Femur (tissue), 1 donor: ENCODE measurements around the gene PRDM16.

Experiments
- DNase-seq: peaks from one replicate; pipeline ENCODE4 v3.0.0-alpha.2; 2017

PRDM16 gene

DNA sequence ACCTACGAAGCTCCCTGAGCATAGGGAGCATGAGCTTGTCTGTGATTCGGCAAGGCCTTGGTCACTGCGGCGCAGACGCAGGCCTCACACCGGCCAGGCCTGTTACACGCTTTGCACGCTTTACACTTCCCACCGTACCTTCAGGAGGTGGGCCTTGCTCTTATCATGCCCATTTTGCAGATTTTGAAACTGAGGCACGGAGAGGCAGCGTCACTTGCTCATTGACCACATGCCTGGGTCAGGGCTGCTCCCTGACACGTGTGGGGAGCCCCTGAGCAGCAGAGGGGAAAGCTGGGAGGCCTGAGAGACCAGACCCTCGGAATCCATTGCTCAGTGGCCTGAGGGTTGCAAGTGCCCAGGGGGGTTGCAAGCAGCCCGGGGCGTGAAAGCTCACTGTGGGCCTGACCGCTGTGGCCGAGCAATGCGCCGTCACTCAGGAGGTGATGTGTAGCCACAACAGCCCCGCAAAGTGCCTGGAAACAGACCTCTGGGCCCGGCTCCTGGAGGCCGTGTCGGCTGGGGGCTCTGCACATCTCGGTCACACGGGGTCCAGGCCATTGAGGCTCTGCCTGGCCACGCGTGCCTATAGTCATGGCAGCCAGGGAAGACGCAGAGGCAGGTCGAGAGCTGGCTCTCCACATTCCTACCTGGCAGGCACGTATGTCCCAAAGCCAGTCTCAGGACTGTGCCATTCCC is 392.4 kb downstream of the PRDM16 start:
- no peak for DNase-seq

DNA sequence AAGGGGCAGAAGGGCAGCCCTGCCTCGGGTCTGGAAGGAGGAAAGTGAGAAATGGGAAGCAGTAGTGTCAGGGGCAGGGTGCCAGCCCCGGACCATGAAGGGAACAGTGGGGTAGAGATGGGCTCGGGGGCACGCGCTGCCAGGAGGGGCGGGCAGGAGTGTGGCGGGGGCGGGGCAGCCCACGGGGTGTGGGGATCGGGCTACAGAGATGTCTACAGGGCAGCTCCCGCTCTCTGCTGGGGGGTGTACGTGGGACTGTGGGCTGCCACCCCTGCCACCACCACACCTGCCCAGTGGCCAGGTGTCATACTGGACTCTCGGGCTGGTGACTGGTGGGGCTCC is 392.9 kb downstream of the PRDM16 start:
- DNase-seq, result no peak

DNA sequence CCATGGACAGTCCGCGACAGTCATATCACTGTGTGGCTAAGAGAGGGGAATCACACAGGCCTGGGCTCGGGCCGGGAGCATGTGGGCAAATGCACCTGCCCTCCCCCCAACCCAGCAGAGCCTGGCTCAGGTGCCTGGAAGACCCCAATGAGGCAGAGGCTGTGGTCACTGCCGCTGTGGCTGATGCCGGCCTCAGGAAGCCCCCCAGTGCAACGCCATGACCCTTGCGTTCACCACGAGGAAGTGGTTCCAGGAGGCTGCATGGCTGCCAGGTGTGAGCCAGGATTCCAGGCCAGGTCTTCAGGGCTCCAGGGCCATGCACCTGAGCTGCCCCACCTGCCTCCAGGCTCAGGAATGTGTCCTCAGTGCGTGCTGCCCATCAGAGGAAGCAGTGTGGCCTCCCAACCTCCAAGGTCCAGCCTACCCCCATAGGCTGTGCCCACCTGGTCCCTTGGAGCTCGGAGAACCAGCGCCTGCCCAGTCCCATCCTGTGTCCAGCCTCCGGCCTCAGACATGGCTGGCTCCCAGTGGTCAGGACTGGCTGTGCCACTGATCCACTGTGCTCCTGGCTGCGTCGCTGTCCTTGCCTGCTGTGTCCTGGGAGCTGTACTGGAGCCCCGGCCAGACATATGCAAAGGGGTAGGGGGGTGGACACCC is 393.5 kb downstream of the PRDM16 start:
- no peak for DNase-seq

DNA sequence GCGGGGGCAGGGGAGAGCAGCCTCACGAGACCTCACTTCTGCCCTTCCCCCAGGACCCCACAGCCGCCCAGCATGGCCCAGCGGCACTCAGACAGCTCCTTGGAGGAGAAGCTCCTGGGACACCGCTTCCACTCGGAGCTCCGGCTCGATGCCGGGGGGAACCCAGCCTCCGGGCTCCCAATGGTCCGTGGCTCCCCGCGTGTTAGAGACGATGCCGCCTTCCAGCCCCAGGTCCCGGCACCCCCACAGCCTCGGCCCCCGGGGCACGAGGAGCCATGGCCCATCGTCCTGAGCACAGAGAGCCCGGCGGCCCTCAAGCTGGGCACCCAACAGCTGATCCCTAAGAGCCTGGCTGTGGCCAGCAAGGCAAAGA is 394.0 kb downstream of the PRDM16 start:
- DNase-seq, result no peak

DNA sequence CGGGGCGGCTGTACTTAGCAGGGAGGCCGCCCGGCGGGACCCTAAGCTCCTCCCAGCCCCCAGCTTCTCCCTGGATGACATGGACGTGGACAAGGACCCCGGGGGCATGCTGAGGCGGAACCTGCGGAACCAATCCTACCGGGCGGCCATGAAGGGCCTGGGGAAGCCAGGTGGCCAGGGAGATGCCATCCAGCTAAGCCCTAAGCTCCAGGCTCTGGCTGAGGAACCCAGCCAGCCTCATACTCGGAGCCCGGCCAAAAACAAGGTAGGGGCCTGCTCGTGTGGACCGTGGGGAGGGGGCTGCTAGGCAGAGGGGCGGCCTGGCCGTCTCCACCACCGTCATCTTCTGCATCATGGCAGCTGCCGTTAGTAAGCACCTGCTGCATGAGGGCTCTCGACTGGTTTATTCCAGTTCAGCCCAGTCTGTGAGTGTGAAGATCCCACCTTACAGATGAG is 394.4 kb downstream of the PRDM16 start:
- no peak for DNase-seq

DNA sequence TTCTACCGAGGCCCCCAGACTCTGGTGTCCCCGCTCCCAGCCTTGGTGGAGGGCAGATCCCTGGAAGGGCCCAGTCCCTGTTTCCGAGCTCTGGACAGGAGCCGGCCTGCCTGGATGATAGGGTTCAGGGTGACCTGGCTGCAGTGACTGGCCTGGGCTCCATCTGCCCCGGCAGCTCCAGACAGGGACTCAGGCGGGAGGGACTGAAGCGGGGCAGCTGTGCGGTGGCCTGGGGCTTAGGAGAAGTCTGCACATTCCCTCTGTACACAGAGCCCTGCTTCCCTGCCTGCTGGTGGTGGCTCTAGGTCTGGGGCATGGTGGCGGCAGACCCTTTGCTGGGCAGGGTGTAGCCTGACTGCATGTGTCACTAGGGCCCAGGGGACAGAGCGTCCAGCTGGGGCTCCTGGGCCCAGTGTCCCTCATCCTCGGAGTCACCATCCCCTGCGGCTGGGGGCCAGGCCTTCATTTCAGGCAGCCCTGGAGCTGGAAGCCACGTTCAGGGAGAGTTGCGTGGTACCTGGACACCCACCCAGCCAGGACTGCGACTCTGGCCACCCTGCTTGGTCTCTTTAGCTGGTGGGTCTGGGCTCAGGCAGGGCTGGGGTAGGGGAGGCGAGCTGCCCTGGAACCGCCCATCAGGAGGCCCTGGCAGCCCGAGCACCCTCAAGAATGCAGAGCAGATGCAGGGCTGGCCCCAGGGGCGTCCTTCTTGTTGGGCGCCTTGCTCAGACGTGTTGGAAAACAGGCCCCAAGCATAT is 395.1 kb downstream of the PRDM16 start:
- DNase-seq, result no peak

DNA sequence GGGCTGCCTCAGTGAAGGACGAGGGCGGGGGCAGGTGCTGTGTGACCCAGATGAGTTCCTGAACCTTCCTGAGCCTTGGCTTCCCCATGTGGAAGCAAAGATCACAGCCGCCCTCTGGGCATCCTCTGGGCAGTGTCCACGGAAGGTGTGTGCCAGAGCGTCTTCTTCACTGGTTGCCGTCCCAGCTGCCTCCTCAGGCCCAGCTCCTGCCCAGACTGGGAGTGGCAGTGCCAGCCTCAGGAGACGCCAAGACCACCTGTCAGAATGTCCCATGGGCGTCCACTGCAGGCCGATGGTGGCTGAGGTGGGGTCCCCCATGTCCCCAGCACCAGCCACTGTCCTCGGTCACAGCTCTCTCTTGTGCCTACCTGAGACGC is 395.6 kb downstream of the PRDM16 start:
- DNase-seq, result no peak

DNA sequence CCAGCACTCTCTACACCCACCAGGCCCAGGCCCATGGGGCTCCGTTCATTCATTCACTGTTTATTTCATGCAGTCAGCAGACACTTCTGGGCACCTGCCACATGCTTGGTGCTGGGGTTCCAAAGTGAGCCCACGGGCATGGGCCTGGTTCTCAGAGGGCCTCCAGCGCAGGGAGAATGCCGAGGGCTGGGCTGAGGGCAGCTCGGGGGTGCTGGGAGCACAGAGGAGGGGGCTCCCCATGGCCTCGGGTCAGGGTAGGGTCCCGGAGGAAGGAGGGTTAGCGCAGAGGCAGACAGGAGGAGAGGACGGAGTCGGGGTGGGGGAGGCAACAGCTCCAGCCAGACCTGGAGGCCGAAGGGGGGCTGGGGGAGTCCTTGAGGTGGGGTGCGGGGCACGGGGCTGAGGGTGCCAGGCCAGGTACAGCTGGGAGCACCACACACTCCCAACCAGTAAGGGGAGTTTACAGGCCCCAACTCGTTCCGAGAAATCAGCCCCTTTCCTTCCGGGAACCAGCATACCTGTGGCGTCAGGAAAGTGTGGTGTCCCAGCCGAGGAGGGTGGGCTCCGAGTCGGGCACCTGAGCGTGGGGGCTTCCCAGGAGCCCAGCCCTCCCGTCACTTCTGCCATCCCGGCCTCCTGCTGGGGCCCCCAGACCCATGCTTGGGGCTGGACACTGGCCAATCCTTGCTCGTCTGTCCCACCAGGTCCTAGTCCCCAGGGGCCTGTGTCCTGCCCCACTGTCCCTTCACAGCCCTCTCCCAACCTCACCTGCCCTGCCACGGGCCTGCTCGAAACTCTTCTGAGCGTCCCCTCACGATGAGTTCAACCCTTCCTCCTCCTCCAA is 396.3 kb downstream of the PRDM16 start:
- DNase-seq, result no peak

DNA sequence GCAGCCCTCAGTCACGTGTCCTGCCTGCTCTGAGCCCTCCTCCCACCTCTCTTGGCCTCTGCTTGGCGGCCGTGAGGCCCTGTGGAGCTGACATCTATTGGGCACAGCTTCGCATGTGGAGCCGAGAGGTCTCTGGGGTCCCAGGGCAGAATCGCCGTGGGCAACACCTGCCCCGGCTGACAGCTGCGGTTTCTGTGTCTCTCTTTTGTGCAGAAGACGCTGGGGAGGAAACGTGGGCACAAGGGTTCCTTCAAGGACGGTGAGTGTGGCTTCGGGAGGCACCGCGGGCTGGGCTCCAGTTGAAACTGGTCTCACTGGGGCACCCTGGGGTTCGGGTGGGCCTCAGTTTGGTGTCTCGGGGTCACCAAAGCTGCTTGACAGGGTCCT is 396.9 kb downstream of the PRDM16 start:
- no peak for DNase-seq

DNA sequence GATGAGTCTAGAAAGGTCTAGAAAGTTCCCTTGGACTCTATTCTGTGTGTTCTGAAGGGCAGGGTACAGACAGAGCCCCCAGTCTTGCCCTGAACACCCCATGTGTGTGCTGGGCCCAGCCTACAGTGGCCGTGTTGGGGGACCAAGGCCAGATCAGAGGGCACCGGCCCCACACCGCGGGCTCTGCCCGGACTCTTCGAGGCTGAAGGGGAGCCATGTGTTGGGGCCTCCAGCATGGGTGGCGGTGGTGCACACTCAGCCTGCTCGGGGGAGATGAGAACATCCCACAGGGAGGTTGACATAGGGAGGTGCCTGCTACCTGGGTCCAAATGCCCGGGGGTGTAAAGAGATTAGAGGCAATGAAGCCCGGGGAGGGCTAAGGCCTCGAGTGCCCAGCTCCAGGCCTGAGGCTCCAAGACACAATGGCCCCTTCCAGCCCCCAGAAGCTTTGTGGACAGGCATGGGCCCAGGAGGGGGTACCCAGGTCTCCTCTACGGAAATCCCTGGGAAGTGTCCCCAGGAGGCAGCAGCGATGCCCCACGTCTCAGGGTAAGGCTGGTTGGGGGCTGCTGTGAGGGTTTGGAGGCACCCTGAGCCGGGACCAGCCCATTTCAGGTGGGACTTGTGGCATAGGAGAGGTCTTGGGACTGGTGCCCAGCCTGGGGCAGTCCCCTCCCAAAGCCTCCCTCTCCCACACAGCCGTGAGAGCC is 397.5 kb downstream of the PRDM16 start:
- DNase-seq, result no peak

DNA sequence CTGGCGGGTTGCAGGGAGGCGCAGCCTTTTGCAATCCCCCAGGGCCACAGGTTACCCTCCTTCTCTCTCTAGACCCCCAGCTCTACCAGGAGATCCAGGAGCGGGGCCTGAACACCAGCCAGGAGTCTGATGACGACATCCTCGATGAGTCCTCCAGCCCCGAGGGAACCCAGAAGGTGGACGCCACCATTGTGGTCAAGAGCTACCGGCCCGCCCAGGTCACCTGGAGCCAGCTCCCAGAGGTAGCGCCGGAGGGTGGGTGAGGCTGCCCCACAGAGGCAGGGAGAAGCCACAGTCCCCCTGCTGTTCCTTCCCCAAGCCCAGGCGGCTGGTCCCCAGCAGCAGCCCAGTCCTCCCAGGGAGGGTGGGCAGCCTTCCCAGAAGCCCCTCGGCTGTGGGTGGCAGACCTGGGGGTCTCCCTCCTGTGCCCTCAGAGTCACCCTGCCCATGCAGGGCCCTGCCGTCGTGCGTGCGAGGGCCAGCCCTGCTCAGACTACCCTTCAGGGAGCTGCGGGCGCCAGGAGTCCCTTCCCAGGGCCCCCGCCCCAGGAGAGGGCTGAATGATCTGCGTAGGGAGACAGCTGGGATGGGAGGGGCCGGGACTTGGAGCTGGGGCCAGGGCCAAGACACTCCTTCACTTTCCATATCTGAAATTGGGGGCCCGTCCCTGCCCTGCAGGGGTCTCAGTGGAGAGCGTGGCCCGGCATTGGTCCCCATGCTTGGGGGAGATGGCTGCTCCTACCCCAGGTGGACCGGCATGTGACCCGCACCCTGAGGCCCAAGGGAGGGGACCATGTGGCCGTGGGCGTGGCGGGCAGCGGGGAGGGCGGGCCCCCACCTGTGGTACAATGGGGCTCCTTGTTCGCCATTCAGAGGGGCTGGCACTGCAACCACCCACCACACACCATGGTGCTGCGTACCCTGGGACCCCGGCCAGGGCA is 398.4 kb downstream of the PRDM16 start:
- no peak for DNase-seq

DNA sequence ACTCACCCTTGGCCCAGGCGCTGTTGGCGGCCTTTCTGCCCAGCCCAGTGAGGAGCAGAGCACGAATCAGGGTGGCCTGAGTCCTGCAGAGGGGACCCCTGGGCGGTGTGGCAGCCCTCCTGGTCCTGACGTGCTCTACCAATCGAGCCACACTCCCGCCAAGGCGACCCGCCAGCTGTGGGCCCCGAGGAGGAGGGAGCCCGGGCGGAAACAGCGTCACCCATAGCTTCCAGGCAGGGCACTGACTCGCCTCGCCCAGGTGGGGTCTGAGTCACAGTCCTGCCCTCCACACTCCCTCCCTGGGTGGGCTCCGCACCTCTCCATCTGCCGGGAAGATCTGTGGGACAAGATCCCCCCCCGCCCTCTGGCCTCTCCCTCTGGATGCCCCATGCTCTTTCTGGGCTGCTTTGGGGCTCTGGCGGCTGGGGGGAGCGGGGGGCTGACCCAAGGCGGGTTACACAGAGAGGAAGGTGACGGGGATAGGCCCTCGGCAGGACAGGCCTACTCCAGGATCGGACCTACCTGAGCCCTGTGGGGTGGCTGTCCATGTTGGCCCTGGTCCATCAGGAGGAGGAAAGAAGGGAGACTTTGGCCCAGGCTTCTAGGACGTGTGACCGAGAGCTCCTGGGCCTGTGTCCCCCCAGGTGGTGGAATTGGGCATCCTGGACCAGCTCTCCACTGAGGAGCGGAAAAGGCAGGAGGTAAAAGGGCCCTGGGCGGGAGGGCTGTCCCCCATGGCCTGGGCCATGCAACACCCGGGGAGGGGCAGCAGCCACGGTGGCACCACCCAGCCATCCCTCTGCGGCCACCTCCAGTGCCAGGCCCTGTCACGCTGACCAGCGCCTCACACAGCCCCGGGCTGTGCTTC is 399.5 kb downstream of the PRDM16 start:
- DNase-seq, result no peak

DNA sequence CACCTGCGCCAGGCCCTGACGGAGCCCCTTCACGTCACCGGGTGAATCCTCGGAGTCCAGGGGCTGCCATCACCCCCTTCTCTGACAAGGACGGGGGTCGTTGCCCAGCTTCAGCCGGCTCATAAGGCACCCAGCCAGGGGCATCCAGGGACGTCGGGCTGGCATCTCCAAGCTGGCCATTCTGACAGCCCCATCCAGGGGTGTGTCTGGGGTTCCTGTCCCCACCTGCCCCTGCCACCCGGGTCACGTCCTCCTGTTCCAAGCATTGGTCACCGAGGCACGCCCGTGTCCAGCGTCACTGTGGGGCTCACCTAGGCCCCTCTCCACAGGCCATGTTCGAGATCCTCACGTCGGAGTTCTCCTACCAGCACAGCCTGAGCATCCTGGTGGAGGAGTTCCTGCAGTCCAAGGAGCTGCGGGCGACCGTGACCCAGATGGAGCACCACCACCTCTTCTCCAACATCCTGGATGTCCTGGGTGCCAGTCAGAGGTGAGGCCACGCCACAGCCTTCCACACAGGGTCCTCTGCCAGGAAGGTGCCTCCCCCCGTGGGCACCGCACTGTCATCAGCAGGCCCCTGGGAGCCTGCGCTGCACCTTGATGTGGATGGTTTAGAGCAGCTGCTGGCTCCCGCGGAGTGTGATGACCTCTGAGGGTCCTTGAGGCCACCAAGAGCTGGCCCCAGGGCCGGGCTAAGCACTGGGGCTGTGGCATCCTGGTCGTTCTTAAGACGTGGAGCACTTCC is 400.3 kb downstream of the PRDM16 start:
- DNase-seq, result no peak

DNA sequence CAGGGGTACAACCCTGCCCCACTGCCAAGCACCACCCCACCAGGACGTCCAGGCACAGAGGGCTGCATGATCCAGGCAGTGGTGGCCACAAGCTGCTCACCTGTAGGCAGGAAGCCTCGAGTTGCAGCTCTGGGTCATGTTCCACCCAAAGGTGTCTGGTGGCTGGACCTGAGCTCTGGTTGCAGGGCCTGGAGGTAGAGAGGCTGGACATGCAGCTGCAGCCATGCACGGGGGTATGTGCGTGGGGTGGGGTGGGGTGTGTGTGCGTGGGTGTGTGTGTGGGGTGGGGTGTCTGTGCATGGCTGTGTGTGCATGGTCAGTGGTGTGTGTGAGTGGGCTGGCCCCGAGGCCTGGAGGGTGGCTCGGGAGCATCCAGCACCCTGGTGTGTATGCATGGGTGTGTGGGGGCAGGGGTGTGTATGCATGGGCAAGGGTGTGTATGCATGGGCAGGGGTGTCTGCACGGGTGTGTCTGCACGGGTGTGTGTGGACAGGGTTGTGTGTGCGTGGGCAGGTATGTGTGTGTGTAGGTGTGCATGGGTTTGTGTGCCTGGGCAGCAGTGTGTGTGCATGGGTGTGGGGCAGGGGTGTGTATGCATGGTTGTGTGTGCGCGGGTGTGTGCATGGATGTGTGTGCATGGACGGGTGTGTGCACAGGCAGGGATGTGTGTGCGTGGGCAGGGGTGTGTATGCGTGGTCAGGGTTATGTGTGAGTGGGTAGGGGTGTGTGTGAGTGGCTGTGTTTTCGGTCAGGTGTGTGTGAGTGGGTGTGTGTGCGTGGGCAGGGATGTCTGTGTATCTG is 401.0 kb downstream of the PRDM16 start:
- DNase-seq, result no peak

DNA sequence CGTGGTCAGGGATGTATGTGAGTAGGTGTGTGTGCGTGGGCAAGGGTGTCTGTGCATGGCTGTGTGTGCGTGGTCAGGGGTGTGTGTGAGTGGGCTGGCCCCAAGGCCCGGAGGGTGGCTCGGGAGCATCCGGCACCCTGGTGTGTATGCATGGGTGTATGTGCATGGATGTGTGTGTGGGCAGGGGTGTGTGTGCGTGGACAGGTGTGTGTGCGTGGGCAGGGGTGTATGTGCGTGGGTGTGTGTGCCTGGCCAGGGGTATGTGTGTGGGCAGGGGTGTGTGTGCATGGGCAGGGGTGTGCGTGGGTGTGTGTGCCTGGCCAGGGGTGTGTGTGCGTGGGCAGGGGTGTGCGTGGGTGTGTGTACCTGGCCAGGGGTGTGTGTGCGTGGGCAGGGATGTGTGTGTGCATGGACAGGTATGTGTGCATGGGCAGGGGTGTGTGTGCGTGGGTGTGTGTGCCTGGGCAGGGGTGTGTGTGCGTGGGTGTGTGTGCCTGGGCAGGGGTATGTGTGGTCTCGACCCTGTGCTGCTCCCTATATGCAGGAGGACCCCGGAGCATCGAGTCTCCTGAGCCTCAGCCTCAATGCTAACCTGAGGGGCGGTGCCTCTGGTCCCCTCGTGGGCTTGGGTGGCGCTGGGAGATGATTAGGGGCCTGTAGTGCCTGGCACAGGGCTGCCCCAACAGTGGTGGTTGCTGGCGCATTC is 401.8 kb downstream of the PRDM16 start:
- no peak for DNase-seq

DNA sequence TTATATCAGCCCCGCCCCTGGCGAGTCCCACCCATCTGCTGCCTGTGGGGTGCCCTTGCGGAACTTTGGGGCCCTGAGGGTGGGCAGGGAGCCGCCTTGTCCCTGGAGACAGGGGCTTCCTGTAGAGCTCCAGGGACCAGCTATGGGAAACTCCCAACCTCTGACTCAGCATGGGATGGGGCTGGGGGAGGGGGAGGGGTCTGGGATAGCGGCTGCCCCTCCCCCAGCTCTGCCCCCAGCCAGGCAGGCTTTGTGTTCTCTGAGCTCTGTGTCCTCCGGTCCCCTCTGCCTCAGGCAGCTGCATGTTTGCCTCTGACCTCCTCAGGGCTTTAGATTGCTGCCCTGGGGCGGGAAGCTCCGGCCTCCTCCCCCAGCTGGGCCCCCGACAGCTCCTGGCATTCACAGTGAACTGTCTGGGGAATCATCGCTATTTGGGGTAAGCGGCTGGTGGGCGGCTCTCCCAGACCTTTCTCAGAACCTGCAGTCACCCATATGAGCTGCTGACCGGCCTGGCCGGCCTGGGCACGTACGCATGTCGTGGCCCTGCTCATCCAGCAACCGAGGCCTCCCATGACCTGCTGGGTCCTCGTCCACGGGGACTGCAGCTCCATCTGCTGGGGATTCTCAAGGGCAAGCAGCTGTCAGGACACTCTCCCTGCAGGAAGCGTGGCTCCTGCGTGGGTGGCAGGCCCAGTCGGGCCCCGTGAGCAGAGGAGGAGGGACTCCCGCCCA is 402.5 kb downstream of the PRDM16 start:
- DNase-seq, result no peak

DNA sequence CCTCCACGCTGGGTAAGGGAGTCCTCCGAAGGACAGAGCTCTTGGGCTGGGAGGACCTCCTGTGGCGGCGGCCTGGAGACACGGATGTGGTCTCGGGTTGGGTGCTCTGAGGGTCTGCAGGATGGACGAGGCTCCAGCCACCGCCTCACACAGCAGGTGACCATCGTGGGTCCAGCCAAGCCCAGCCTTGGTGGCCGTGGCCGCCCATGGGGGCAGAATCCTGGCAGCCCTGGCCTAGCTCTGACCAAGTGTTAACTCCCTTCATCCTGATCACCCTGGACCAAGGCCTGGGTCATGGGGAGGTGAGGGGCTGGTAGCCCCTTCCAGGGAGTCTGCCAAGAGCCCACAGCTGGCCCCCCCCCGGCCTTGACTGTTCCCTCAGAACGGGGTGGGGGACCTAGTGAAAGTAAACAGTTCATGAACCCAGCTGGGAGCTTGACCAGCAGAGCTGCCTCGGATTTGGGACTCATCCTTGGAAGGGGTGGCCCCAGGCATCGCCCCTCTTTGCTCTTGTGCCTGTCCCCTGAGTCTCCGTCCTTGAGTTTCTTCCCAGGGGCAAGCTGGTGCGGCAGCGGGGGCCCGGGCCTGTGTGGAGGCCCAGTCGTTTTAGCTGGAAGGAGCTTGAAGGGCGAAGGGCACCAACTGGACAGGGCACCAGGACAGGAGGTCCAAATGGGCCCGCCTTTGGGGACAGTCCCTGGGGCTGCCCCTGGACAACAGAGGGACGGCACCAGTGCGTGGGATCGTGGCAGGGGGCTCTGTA is 403.3 kb downstream of the PRDM16 start:
- DNase-seq, result no peak
